WTC11 (cell line): Measurements from ENCODE around the gene DTWD2. TPM values are rescaled to one million over a fixed set of nuclear protein-coding genes. Genes with fewer than 3 reads are reported as not detected.

Experiments
- ATAC-seq: fragments of 200-7000 bp; cut with Tn5 transposase; 2 replicates; pipeline ENCODE4 v1.10.0; 2021; ENCODE audit warnings: mild to moderate bottlenecking, moderate library complexity
- CTCF ChIA-PET: fragments of 300-600 bp; sonication (Branson Sonifier 250); formaldehyde crosslinking; loops from one replicate; lab custom pipeline; 2021; ENCODE audit warnings: antibody characterized with exemption; lab: Charles Lee
- POLR2A ChIA-PET: fragments of 350-600 bp; sonication (Branson Sonifier 250); formaldehyde crosslinking; loops from one replicate; lab custom pipeline; 2021; ENCODE audit warnings: antibody characterized with exemption; lab: Charles Lee
- DNase-seq: peaks from one replicate; pipeline ENCODE4 v3.0.0; 2021; ENCODE audit warnings: low spot score
- H3K27ac Mint-ChIP-seq: 2 replicates; pipeline ENCODE4 v1.8.0; 2021; ENCODE audit warnings: mixed read lengths
- H3K27me3 Mint-ChIP-seq: 2 replicates; pipeline ENCODE4 v1.8.0; 2021; ENCODE audit warnings: low read depth, mild to moderate bottlenecking, moderate library complexity, mixed read lengths
- H3K36me3 Mint-ChIP-seq: 2 replicates; pipeline ENCODE4 v1.8.0; 2021; ENCODE audit warnings: mixed read lengths
- H3K4me1 Mint-ChIP-seq: 2 replicates; pipeline ENCODE4 v1.8.0; 2022; ENCODE audit warnings: mixed read lengths
- H3K4me3 Mint-ChIP-seq: 2 replicates; pipeline ENCODE4 v1.8.0; 2021; ENCODE audit warnings: mild to moderate bottlenecking, moderate library complexity, mixed read lengths
- H3K9me3 Mint-ChIP-seq: 2 replicates; pipeline ENCODE4 v1.8.0; 2021; ENCODE audit warnings: mixed read lengths
- FOXK1 ChIP-seq: sonication (generic); formaldehyde crosslinking; IDR thresholded peaks from 2 replicates; pipeline ENCODE4 v1.8.0; 2022; ENCODE audit warnings: mild to moderate bottlenecking, moderate library complexity, missing genetic modification reagents
- GABPB1 ChIP-seq: sonication (generic); formaldehyde crosslinking; IDR thresholded peaks from 2 replicates; pipeline ENCODE4 v1.8.1; 2023; ENCODE audit warnings: mild to moderate bottlenecking, missing genetic modification reagents
- MXD4 ChIP-seq: fragments of 250-450 bp; sonication (Bioruptor Pico); IDR thresholded peaks from 2 replicates; pipeline ENCODE4 v1.8.0; 2021; ENCODE audit warnings: mild to moderate bottlenecking, moderate library complexity, borderline replicate concordance
- SMAD4 ChIP-seq: sonication (generic); formaldehyde crosslinking; IDR thresholded peaks from 2 replicates; pipeline ENCODE4 v1.8.0; 2022; ENCODE audit warnings: mild to moderate bottlenecking, missing genetic modification reagents
- TCF7 ChIP-seq: sonication (generic); formaldehyde crosslinking; IDR thresholded peaks from 2 replicates; pipeline ENCODE4 v1.8.0; 2022; ENCODE audit warnings: mild to moderate bottlenecking, low read depth, missing genetic modification reagents, moderate library complexity
- TEAD1 ChIP-seq: sonication (generic); formaldehyde crosslinking; IDR thresholded peaks from 2 replicates; pipeline ENCODE4 v1.8.0; 2022; ENCODE audit warnings: mild to moderate bottlenecking, missing genetic modification reagents
- TP53 ChIP-seq: sonication (generic); formaldehyde crosslinking; IDR thresholded peaks from 2 replicates; pipeline ENCODE4 v1.8.1; 2023; ENCODE audit warnings: mild to moderate bottlenecking, missing genetic modification reagents
- ZNF232 ChIP-seq: sonication (generic); formaldehyde crosslinking; IDR thresholded peaks from 2 replicates; pipeline ENCODE4 v1.8.0; 2022; ENCODE audit warnings: mild to moderate bottlenecking, missing genetic modification reagents
- ZNF396 ChIP-seq: fragments of 250-450 bp; sonication (Bioruptor Pico); IDR thresholded peaks from 2 replicates; pipeline ENCODE4 v1.8.0; 2021; ENCODE audit warnings: mild to moderate bottlenecking, moderate library complexity, borderline replicate concordance
- total RNA-seq: library from RNA; stranded (reverse); gene quantifications from 3 replicates; pipeline ENCODE4 v1.2.3, GENCODE V29; 2021
- TF ChIP-seq, protein P1 (sequence below): fragments of 250-450 bp; sonication (Bioruptor Pico); IDR thresholded peaks from 2 replicates; pipeline ENCODE4 v1.9.0; 2021; ENCODE audit warnings: mild to moderate bottlenecking
- TF ChIP-seq, protein P2 (sequence below): sonication (generic); formaldehyde crosslinking; conservative IDR thresholded peaks from 2 replicates; pipeline ENCODE4 v1.8.1; 2023; ENCODE audit warnings: mild to moderate bottlenecking, low read depth, missing genetic modification reagents, moderate library complexity
- TF ChIP-seq, protein P3 (sequence below): fragments of 250-450 bp; sonication (Bioruptor Pico); IDR thresholded peaks from 2 replicates; pipeline ENCODE4 v1.9.0; 2021; ENCODE audit warnings: mild to moderate bottlenecking, borderline replicate concordance
- TF ChIP-seq, protein P4 (sequence below): fragments of 250-450 bp; sonication (Bioruptor Pico); IDR thresholded peaks from 2 replicates; pipeline ENCODE4 v1.9.0; 2021; ENCODE audit warnings: mild to moderate bottlenecking
- TF ChIP-seq, protein P5 (sequence below): sonication (generic); formaldehyde crosslinking; IDR thresholded peaks from 2 replicates; pipeline ENCODE4 v1.8.1; 2022; ENCODE audit warnings: low read depth, mild to moderate bottlenecking, moderate library complexity, missing genetic modification reagents, borderline replicate concordance
- TF ChIP-seq, protein P6 (sequence below): sonication (generic); formaldehyde crosslinking; IDR thresholded peaks from 2 replicates; pipeline ENCODE4 v1.8.1; 2022; ENCODE audit warnings: mild to moderate bottlenecking, missing genetic modification reagents, moderate library complexity, borderline replicate concordance
- TF ChIP-seq, protein P7 (sequence below): fragments of 250-450 bp; sonication (Bioruptor Pico); IDR thresholded peaks from 2 replicates; pipeline ENCODE4 v2.1.2; 2022; ENCODE audit warnings: mild to moderate bottlenecking, moderate library complexity

Gene DTWD2
- total RNA-seq, 1 experiment from 2014 or later = 13.1 TPM

DNA sequence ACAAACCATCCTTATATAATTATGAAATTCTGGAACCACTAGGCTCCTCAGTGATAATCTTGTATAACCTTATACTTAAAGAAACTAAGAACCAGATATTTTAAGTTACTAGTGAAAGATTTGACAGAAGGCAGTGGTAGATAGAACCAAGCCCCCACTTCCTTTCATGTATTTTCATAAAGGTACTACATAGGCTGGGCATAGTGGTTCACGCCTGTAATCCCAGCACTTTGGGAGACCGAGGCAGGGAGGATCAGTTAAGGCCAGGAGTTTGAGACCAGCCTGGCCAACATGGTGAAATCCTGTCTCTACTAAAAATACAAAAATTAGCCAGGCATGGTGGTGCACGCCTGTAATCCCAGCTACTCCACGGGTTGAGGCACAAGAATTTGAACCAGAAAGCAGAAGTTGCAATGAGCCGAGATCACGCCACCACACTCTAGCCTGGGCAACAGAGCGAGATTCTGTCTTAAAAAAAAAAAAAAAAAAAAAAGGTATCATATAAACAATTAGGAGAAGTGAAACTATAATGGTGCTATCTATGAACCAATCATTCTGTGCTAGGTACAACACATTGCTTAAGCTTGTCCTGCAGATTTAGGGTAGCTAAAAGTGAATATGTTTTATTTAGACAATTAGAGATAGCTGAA lies 27.9 kb upstream of the DTWD2 start (continued):
- TF ChIP-seq, protein P1, sequence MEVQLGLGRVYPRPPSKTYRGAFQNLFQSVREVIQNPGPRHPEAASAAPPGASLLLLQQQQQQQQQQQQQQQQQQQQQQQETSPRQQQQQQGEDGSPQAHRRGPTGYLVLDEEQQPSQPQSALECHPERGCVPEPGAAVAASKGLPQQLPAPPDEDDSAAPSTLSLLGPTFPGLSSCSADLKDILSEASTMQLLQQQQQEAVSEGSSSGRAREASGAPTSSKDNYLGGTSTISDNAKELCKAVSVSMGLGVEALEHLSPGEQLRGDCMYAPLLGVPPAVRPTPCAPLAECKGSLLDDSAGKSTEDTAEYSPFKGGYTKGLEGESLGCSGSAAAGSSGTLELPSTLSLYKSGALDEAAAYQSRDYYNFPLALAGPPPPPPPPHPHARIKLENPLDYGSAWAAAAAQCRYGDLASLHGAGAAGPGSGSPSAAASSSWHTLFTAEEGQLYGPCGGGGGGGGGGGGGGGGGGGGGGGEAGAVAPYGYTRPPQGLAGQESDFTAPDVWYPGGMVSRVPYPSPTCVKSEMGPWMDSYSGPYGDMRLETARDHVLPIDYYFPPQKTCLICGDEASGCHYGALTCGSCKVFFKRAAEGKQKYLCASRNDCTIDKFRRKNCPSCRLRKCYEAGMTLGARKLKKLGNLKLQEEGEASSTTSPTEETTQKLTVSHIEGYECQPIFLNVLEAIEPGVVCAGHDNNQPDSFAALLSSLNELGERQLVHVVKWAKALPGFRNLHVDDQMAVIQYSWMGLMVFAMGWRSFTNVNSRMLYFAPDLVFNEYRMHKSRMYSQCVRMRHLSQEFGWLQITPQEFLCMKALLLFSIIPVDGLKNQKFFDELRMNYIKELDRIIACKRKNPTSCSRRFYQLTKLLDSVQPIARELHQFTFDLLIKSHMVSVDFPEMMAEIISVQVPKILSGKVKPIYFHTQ (CRISPR knock-in tag) = no peak
- TF ChIP-seq ZNF396 (CRISPR knock-in tag) (no peak), TCF7 (CRISPR knock-in tag) (no peak), GABPB1 (CRISPR knock-in tag) (no peak)
- TF ChIP-seq, protein P2, sequence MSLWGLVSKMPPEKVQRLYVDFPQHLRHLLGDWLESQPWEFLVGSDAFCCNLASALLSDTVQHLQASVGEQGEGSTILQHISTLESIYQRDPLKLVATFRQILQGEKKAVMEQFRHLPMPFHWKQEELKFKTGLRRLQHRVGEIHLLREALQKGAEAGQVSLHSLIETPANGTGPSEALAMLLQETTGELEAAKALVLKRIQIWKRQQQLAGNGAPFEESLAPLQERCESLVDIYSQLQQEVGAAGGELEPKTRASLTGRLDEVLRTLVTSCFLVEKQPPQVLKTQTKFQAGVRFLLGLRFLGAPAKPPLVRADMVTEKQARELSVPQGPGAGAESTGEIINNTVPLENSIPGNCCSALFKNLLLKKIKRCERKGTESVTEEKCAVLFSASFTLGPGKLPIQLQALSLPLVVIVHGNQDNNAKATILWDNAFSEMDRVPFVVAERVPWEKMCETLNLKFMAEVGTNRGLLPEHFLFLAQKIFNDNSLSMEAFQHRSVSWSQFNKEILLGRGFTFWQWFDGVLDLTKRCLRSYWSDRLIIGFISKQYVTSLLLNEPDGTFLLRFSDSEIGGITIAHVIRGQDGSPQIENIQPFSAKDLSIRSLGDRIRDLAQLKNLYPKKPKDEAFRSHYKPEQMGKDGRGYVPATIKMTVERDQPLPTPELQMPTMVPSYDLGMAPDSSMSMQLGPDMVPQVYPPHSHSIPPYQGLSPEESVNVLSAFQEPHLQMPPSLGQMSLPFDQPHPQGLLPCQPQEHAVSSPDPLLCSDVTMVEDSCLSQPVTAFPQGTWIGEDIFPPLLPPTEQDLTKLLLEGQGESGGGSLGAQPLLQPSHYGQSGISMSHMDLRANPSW (CRISPR knock-in tag) = no peak
- TF ChIP-seq, protein P3, sequence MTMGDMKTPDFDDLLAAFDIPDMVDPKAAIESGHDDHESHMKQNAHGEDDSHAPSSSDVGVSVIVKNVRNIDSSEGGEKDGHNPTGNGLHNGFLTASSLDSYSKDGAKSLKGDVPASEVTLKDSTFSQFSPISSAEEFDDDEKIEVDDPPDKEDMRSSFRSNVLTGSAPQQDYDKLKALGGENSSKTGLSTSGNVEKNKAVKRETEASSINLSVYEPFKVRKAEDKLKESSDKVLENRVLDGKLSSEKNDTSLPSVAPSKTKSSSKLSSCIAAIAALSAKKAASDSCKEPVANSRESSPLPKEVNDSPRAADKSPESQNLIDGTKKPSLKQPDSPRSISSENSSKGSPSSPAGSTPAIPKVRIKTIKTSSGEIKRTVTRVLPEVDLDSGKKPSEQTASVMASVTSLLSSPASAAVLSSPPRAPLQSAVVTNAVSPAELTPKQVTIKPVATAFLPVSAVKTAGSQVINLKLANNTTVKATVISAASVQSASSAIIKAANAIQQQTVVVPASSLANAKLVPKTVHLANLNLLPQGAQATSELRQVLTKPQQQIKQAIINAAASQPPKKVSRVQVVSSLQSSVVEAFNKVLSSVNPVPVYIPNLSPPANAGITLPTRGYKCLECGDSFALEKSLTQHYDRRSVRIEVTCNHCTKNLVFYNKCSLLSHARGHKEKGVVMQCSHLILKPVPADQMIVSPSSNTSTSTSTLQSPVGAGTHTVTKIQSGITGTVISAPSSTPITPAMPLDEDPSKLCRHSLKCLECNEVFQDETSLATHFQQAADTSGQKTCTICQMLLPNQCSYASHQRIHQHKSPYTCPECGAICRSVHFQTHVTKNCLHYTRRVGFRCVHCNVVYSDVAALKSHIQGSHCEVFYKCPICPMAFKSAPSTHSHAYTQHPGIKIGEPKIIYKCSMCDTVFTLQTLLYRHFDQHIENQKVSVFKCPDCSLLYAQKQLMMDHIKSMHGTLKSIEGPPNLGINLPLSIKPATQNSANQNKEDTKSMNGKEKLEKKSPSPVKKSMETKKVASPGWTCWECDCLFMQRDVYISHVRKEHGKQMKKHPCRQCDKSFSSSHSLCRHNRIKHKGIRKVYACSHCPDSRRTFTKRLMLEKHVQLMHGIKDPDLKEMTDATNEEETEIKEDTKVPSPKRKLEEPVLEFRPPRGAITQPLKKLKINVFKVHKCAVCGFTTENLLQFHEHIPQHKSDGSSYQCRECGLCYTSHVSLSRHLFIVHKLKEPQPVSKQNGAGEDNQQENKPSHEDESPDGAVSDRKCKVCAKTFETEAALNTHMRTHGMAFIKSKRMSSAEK (CRISPR knock-in tag) = no peak
- TF ChIP-seq, protein P4, sequence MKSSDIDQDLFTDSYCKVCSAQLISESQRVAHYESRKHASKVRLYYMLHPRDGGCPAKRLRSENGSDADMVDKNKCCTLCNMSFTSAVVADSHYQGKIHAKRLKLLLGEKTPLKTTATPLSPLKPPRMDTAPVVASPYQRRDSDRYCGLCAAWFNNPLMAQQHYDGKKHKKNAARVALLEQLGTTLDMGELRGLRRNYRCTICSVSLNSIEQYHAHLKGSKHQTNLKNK (CRISPR knock-in tag) = no peak

DNA sequence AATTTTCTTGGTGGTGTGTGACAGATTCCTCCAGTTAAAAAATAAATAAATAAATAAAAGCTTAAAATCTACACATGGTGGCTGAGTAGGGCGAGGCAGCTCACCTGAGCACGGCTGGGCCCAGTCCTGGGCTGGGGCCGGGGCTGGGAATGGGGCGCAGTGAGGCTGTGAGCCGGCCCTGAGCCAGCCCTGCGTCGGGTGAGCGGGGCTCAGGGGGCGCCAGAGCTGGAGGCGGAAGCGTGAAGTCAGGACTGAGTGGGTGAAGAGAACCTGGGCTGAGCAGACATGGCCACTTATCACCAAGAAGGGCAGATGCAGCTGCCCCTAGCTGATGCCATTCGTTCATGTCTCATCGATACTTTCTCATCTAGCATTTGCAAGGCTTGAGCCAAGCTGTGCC lies 22.8 kb upstream of the DTWD2 start:
- peaks cover 6% of the 10 kb centered on the region; the same call in 1 of the 2 replicates for H3K9me3 Mint-ChIP-seq
- no peak overlapping the region for H3K27ac Mint-ChIP-seq
- DNase-seq = no peak
- H3K27me3 Mint-ChIP-seq = no peaks in the 10 kb centered on the region
- H3K4me1 Mint-ChIP-seq = no peaks in the 10 kb centered on the region
- ChIA-PET CTCF (interaction anchor here (0.7 to 1.2 kb wide), 4 partner anchors 11 to 244 kb away, joined by 3 to 6 read pairs (median 3); partner anchors contain the start of gene DTWD2), POLR2A (no interaction called here)
- ATAC-seq = peak; percentile 98
- no peaks in the 10 kb centered on the region for H3K36me3 Mint-ChIP-seq
- no peak overlapping the region for H3K4me3 Mint-ChIP-seq
- TF ChIP-seq SMAD4 (CRISPR knock-in tag) (no peak), TP53 (CRISPR knock-in tag) (no peak), TEAD1 (CRISPR knock-in tag) (no peak), MXD4 (CRISPR knock-in tag) (no peak), FOXK1 (no peak), ZNF232 (no peak)
- TF ChIP-seq, protein P5, sequence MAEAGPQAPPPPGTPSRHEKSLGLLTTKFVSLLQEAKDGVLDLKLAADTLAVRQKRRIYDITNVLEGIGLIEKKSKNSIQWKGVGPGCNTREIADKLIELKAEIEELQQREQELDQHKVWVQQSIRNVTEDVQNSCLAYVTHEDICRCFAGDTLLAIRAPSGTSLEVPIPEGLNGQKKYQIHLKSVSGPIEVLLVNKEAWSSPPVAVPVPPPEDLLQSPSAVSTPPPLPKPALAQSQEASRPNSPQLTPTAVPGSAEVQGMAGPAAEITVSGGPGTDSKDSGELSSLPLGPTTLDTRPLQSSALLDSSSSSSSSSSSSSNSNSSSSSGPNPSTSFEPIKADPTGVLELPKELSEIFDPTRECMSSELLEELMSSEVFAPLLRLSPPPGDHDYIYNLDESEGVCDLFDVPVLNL = no peak
- TF ChIP-seq, protein P6, sequence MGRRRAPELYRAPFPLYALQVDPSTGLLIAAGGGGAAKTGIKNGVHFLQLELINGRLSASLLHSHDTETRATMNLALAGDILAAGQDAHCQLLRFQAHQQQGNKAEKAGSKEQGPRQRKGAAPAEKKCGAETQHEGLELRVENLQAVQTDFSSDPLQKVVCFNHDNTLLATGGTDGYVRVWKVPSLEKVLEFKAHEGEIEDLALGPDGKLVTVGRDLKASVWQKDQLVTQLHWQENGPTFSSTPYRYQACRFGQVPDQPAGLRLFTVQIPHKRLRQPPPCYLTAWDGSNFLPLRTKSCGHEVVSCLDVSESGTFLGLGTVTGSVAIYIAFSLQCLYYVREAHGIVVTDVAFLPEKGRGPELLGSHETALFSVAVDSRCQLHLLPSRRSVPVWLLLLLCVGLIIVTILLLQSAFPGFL (CRISPR knock-in tag) = no peak
- TF ChIP-seq, protein P7, sequence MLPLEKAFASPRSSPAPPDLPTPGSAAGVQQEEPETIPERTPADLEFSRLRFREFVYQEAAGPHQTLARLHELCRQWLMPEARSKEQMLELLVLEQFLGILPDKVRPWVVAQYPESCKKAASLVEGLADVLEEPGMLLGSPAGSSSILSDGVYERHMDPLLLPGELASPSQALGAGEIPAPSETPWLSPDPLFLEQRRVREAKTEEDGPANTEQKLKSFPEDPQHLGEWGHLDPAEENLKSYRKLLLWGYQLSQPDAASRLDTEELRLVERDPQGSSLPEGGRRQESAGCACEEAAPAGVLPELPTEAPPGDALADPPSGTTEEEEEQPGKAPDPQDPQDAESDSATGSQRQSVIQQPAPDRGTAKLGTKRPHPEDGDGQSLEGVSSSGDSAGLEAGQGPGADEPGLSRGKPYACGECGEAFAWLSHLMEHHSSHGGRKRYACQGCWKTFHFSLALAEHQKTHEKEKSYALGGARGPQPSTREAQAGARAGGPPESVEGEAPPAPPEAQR (CRISPR knock-in tag) = no peak
